GM23248 (cell line): ENCODE measurements around the gene A1BG. TPM values are rescaled to one million over a fixed set of nuclear protein-coding genes. Genes with fewer than 3 reads are reported as not detected.

Source experiments
- DNase-seq: peaks from one replicate; pipeline ENCODE4 v3.0.0-alpha.2; 2015
- H2AFZ ChIP-seq: fragments of 200-600 bp; sonication (generic); 2 replicates; pipeline ENCODE4 v1.6.1; 2016; ENCODE audit warnings: antibody characterized with exemption
- H3F3A ChIP-seq: fragments of 200-600 bp; sonication (generic); 2 replicates; pipeline ENCODE4 v1.6.1; 2016; ENCODE audit warnings: mild to moderate bottlenecking, antibody characterized with exemption, mixed run types; ENCODE audit not compliant: insufficient read depth
- H3K27ac ChIP-seq: fragments of 200-600 bp; sonication (generic); 2 replicates; pipeline ENCODE4 v1.5.1; 2016; ENCODE audit warnings: mild to moderate bottlenecking
- H3K27me3 ChIP-seq: fragments of 200-600 bp; sonication (generic); replicated peaks from 2 replicates; pipeline ENCODE4 v1.6.1; 2016; ENCODE audit warnings: mild to moderate bottlenecking; ENCODE audit not compliant: insufficient read depth
- H3K36me3 ChIP-seq: fragments of 200-600 bp; sonication (generic); 2 replicates; pipeline ENCODE4 v1.6.1; 2016; ENCODE audit warnings: low read depth, mild to moderate bottlenecking
- H3K4me1 ChIP-seq: fragments of 200-600 bp; sonication (generic); 2 replicates; pipeline ENCODE4 v1.6.1; 2016; ENCODE audit warnings: mild to moderate bottlenecking; ENCODE audit not compliant: insufficient read depth
- H3K4me2 ChIP-seq: fragments of 200-600 bp; sonication (generic); one replicate; pipeline ENCODE4 v1.6.1; 2016; ENCODE audit warnings: mild to moderate bottlenecking; ENCODE audit not compliant: unreplicated experiment
- H3K4me3 ChIP-seq: fragments of 200-600 bp; sonication (generic); 2 replicates; pipeline ENCODE4 v1.5.1; 2016; ENCODE audit warnings: mild to moderate bottlenecking
- H3K79me2 ChIP-seq: fragments of 200-600 bp; sonication (generic); 2 replicates; pipeline ENCODE4 v1.6.1; 2016; ENCODE audit warnings: mild to moderate bottlenecking; ENCODE audit not compliant: insufficient read depth
- H3K9ac ChIP-seq: fragments of 200-600 bp; sonication (generic); 2 replicates; pipeline ENCODE4 v1.6.1; 2016; ENCODE audit warnings: mild to moderate bottlenecking
- H3K9me2 ChIP-seq: fragments of 200-600 bp; sonication (generic); 2 replicates; pipeline ENCODE4 v1.6.1; 2016; ENCODE audit warnings: mixed run types, mild to moderate bottlenecking, moderate library complexity; ENCODE audit not compliant: insufficient read depth
- H3K9me3 ChIP-seq: fragments of 200-600 bp; sonication (generic); one replicate; pipeline ENCODE4 v1.6.1; 2017; ENCODE audit warnings: low read depth
- H4K20me1 ChIP-seq: fragments of 200-600 bp; sonication (generic); 2 replicates; pipeline ENCODE4 v1.6.0; 2016; ENCODE audit not compliant: insufficient read depth
- EZH2 ChIP-seq: fragments of 200-600 bp; sonication (generic); IDR thresholded peaks from 2 replicates; pipeline ENCODE4 v1.6.1; 2018; ENCODE audit warnings: antibody characterized with exemption, mild to moderate bottlenecking; ENCODE audit not compliant: insufficient read depth, poor library complexity, severe bottlenecking
- EZH2phosphoT487 ChIP-seq: fragments of 200-600 bp; sonication (generic); IDR thresholded peaks from 2 replicates; pipeline ENCODE4 v1.6.1; 2018; ENCODE audit warnings: antibody characterized with exemption, moderate library complexity, mild to moderate bottlenecking, low read depth; ENCODE audit not compliant: insufficient read depth
- WGBS, 2 experiments: methylation state at CpG; one replicate each; pipeline ENCODE4 v1.1.6; 2015 to 2017; ENCODE audit warnings: low lambda C conversion rate in 2 of 2, low coverage in 1 of 2; ENCODE audit errors: missing lambda C conversion rate in 2 of 2; 5-methylcytosine and 5-hydroxymethylcytosine counted together
- in situ Hi-C: fragments of 300-500 bp; cut with MboI; formaldehyde crosslinking; loops from 2 replicates; pipeline ENCODE4 v1.15.0; 2020
- polyA plus RNA-seq: library from polyadenylated mRNA; unstranded; fragments of >200 nt; fragmentation: Nextera tagmentation; extraction: Ambion mirVana; gene quantifications from 2 replicates; pipeline ENCODE4 v1.2.1, GENCODE V29; 2016
- total RNA-seq: library from RNA; depleted of rRNA; stranded (reverse); fragments of >200 nt; shearing (Covaris generic); gene quantifications from 2 replicates; pipeline ENCODE4 v1.2.3, GENCODE V29; 2014

The A1BG gene
- total and polyA plus RNA-seq, 2 experiments from 2014 or later = 22.0 to 31.3 TPM

- Histone ChIP-seq H3K79me2 (no peaks in the 10 kb centered on the region), H3K4me1 (no peaks in the 10 kb centered on the region), H3K27ac (no peak overlapping the region), H2AFZ (no peak overlapping the region), H3K4me2 (no peak overlapping the region), H3K9me2 (no peaks in the 10 kb centered on the region), H3K9ac (no peak overlapping the region), H3K4me3 (no peak overlapping the region), H3F3A (no peaks in the 10 kb centered on the region), H3K9me3 (no peaks in the 10 kb centered on the region), H3K36me3 (no peaks in the 10 kb centered on the region), H3K27me3 (no peaks in the 10 kb centered on the region), H4K20me1 (no peaks in the 10 kb centered on the region)
- DNase-seq = peak; percentile 26
- 65 to 68% methylated on average over 15 of the region's 15 CpGs for WGBS, 2 experiments
- no peak for TF ChIP-seq EZH2phosphoT487
- TF ChIP-seq EZH2 = no peak
- in situ Hi-C loops = no loop called here
These were observed 19.2 kb upstream of the A1BG start for GRCh38 chr19:58372311-58373133.

- TF ChIP-seq EZH2phosphoT487 (no peak), EZH2 (no peak)
- H3K4me3 ChIP-seq = no peak overlapping the region
- WGBS, 2 experiments = 83 to 87% methylated on average over 33 to 68 of the region's 68 CpGs
- H3K4me1 ChIP-seq = no peaks in the 10 kb centered on the region
- H3K27me3 ChIP-seq = no peaks in the 10 kb centered on the region
- no peak for DNase-seq
- H4K20me1 ChIP-seq = no peaks in the 10 kb centered on the region
- no peak overlapping the region for H3K4me2 ChIP-seq
- H3K9me3 ChIP-seq = no peaks in the 10 kb centered on the region
- H3F3A ChIP-seq = no peaks in the 10 kb centered on the region
- H3K9ac ChIP-seq = no peak overlapping the region
- no peak overlapping the region for H3K27ac ChIP-seq
- H2AFZ ChIP-seq = no peak overlapping the region
- H3K79me2 ChIP-seq = no peaks in the 10 kb centered on the region
- H3K36me3 ChIP-seq = no peaks in the 10 kb centered on the region
- no peaks in the 10 kb centered on the region for H3K9me2 ChIP-seq
- in situ Hi-C loops = no loop called here
These were observed 15.5 kb upstream of the A1BG start for GRCh38 chr19:58368561-58369360.

GRCh38 chr19:58367698-58368454, 14.6 kb upstream of the A1BG start:
- Histone ChIP-seq H3K36me3 (no peaks in the 10 kb centered on the region), H3K4me1 (no peaks in the 10 kb centered on the region), H3K9ac (no peak overlapping the region), H4K20me1 (no peaks in the 10 kb centered on the region), H3K9me3 (no peaks in the 10 kb centered on the region), H2AFZ (no peak overlapping the region), H3K27ac (no peak overlapping the region), H3K27me3 (no peaks in the 10 kb centered on the region), H3K4me2 (no peak overlapping the region), H3K4me3 (no peak overlapping the region), H3K79me2 (no peaks in the 10 kb centered on the region), H3K9me2 (no peaks in the 10 kb centered on the region), H3F3A (no peaks in the 10 kb centered on the region)
- TF ChIP-seq EZH2 = no peak
- no peak for TF ChIP-seq EZH2phosphoT487
- in situ Hi-C loops = no loop called here
- 87 to 91% methylated on average over 80 to 106 of the region's 106 CpGs for WGBS, 2 experiments
- DNase-seq = no peak
